MV-4-11 (cell line): ENCODE measurements around the gene EPS8L1.
A peak's percentile ranks its signal among the peaks of the same experiment; 100 is the strongest.
"Not testable (repeated sequence)": the region's sequence is repeated elsewhere in the genome, so short reads cannot be mapped to it uniquely, and the experiment has no call there.

ENCODE experiments used
- DNase-seq: peaks from one replicate; lab custom pipeline; 2025; lab: John Stamatoyannopoulos, UW

EPS8L1 gene

GRCh38 chr19:55075371-55075998, at the start of gene EPS8L1:
TSS of gene EPS8L1 (plus strand) at chr19:55075869. CDS start at chr19:55076445, 576 bp downstream.
- peak; percentile 92 for DNase-seq

- not testable (repeated sequence) for DNase-seq
Measured at GRCh38 chr19:55027140-55027471, 48.6 kb upstream of the EPS8L1 start.

- DNase-seq = peak; percentile 90
Measured at GRCh38 chr19:55027472-55028337, 48.0 kb upstream of the EPS8L1 start.

GRCh38 chr19:55028757-55029156, 46.9 kb upstream of the EPS8L1 start:
- no peak for DNase-seq

DNA sequence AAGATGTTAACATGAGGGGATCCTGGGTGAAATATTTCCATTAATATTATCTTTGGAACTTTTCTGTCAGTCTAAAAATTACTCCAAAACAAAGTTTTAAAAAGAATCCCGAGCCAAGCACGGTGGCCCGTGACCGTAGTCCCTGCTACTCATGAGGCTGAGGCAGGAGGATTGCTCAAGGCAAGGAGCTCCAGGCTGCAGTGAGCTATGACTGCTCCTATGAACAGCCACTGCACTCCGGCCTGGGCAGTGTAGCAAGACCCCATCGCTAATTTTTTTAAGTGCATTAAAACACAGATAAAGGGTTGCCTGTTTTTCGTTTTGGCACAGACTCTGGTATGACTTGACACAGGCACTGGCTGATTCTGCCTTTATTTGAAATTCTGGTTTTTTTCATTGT, 44.5 kb upstream of the EPS8L1 start:
- no peak for DNase-seq

GRCh38 chr19:55032170-55032800, 43.4 kb upstream of the EPS8L1 start:
- DNase-seq = no peak

DNA sequence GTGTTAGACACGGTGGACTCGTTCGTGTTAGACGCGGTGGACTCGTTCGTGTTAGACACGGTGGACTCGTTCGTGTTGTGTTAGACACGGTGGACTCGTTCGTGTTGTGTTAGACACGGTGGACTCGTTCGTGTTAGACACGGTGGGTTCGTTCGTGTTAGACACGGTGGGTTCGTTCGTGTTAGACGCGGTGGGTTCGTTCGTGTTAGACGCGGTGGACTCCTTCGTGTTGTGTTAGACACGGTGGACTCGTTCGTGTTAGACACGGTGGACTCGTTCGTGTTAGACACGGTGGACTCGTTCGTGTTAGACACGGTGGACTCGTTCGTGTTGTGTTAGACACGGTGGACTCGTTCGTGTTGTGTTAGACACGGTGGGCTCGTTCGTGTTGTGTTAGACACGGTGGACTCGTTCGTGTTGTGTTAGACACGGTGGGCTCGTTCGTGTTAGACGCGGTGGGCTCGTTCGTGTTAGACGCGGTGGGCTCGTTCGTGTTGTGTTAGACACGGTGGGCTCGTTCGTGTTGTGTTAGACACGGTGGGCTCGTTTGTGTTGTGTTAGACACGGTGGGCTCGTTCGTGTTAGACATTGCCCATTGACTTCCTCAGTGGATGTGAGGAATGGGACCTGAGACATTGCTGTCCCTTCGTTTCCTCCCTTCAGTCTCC, 42.6 kb upstream of the EPS8L1 start:
- not testable (repeated sequence) for DNase-seq

DNA sequence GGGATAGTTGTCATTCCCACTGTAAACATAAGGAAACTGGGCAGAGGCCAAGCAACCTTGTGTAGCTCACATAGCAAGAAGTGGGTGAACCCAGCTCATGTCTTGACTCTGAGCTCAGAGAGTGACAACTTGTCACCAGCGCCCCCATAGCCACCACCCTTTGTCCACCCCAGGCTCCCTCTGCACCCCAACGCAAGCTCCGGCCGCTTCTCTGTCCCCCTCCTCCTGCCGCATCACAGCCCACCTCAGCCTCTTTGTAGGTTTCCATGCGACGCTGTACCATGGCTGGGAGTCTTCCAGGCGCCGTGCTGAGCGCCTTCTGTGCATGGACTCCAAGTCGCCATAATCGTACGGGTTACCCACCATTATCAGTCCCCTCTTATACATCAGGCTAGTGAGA, 40.9 kb upstream of the EPS8L1 start:
- DNase-seq = no peak

- no peak for DNase-seq
Measured at GRCh38 chr19:55036058-55036457, 39.6 kb upstream of the EPS8L1 start.

DNA sequence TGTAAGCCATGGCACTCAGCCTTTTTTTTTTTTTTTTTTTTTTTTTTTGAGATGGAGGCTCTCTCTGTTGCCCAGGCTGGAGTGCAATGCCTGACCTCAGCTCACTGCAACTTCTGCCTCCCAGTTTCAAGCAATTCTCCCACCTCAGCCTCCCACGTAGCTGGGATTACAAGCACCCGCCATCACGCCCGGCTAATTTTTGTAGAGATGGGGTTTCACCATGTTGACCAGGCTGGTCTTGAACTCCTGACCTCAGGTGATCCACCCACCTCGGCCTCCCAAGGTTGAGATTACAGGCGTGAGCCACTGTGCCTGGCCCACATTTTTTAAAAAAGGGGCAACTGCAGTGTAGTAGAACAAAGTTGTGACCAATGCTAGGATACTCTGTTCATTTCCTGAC, 38.1 kb upstream of the EPS8L1 start:
- DNase-seq = peak; percentile 28

- not testable (repeated sequence) for DNase-seq
Measured at GRCh38 chr19:55040654-55041053, 35.0 kb upstream of the EPS8L1 start.

DNA sequence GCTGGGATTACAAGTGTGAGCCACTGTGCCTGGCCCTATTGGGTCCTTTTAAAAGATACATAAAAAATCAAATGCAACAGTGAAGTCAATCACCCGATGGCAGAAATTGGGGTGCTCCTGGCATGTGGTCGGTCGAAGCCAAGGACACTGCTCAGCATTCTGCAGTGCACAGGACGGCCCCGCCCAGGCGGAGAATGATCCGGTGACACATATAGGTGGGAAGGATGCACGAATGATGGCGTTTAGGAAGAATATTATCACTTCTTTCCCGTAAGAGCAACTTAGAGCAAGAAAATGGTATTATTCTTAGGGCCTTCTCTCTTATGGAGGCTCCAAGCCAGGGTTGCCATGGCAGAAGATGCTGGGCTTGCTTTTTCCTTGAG, 34.4 kb upstream of the EPS8L1 start:
- no peak for DNase-seq

- peak; percentile 92 for DNase-seq
Measured at GRCh38 chr19:55041627-55042343, 33.9 kb upstream of the EPS8L1 start.

DNA sequence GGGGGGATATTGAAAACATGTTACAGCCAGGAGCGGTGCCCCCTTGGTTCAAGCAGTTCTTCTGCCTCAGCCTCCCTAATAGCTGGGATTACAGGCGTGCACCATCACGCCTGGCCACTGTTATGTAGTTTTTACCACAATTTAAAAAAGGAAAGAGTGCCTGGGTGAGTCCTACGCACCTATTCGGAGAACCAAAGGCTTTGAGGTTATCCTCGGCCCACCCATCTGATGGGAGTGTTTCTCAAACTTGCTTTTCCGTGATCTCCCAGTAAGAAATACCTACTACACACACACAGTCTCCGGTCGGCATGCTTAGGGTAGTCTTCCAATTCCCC, 33.4 kb upstream of the EPS8L1 start:
- DNase-seq = peak; percentile 76

GRCh38 chr19:55042688-55043087, 33.0 kb upstream of the EPS8L1 start:
- DNase-seq = peak; percentile 34

DNA sequence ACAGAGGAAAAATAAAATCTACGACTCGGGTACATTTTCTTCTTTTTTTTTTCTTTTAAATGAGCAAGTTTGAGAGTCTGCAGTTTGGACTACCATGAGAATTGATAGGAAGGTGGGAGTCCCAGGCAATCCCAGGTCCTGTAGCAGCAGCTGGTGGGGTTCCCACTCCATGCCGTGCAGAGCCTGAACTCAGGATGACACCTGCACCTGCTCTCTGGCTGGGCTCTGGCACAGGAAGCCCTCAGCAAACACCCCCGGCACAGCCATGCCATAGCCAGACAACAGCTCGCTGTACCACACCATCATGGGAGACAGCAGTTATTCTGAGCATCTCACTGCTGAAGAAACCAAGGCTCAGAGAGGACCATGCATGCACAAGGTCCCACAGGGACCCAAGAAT, 31.4 kb upstream of the EPS8L1 start:
- no peak for DNase-seq

- no peak for DNase-seq
Measured at GRCh38 chr19:55044771-55045716, 30.6 kb upstream of the EPS8L1 start.

DNA sequence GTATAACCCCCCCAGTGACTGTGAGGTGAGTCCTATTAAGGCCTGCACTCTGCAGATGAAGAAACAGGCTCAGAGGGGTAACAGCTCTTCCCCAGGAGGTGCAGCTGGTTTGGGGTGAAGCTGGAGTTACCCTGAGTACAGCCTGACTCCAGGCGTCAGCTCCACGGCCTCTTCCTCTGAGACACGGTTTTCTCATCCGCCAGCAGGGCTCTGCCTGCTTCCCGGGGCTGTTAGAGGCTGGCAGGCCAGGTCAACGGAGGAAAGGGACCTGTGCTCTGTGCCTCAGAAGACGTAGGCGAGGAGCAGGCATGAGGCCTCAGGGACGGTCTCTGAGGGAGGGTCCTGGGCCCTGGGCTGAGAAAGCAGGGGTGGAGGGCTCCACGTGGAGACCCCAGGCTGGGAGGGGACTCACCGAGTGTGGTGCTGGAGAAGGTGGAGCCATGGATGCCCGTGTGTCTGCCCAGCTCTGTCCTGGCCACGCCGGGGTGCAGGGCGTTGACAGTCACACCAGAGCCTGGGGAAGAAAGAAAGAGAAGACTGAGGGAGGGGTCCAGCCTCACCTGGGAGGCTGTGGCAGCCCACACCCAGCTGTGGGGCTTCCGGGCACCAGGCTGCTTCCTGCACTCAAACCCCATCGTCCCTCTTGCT, 28.6 kb upstream of the EPS8L1 start:
- no peak for DNase-seq

DNA sequence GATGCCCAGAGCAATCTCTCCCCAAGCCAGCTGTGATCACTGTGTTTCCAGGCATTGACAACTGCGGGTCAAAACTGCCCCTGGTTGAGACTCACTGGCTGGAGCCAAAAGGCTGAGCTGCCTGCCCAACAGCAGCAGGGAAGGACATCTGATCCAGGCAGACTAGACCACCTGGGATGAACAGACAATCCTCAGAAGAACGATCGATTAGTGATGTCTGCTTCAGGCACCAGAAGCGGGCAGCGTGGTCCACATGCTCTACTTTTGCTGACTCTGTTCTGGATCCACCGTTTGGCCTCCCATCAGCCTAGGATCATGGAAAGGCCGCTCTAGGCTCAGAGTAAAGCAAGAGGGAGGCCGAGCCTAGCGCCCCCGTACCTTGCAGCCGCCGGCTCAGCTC, 27.7 kb upstream of the EPS8L1 start:
- no peak for DNase-seq

DNA sequence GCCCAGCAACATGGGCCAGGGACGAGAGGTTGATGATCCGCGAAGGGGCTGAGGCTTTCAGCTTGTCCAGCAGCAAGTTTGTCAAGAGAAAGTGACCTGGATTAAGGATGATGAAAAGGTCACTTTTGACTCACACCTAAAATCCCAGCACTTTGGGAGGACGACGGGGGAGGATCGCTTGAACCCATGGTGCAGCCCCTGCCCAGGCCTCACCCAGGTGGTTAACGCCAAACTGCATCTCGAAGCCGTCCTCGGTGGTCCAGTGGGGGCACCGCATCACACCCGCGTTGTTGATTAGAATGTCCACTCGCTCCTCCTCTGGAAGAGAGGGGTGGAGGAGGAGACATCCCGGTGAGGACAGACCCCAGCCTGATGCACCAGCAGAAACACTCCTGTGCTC, 27.2 kb upstream of the EPS8L1 start:
- DNase-seq = no peak
